Endothelial cell of coronary artery (primary cell): ENCODE data around the gene ZSCAN25. TPM values are rescaled to one million over a fixed set of nuclear protein-coding genes. Genes with fewer than 3 reads are reported as not detected.

Source experiments
- total RNA-seq: library from RNA; depleted of rRNA; stranded (reverse); fragments of >200 nt; gene quantifications from 2 replicates; pipeline ENCODE4 v1.2.3, GENCODE V29; 2014

Gene ZSCAN25
- 10.2 and 15.1 TPM in 2 replicates for total RNA-seq

DNA sequence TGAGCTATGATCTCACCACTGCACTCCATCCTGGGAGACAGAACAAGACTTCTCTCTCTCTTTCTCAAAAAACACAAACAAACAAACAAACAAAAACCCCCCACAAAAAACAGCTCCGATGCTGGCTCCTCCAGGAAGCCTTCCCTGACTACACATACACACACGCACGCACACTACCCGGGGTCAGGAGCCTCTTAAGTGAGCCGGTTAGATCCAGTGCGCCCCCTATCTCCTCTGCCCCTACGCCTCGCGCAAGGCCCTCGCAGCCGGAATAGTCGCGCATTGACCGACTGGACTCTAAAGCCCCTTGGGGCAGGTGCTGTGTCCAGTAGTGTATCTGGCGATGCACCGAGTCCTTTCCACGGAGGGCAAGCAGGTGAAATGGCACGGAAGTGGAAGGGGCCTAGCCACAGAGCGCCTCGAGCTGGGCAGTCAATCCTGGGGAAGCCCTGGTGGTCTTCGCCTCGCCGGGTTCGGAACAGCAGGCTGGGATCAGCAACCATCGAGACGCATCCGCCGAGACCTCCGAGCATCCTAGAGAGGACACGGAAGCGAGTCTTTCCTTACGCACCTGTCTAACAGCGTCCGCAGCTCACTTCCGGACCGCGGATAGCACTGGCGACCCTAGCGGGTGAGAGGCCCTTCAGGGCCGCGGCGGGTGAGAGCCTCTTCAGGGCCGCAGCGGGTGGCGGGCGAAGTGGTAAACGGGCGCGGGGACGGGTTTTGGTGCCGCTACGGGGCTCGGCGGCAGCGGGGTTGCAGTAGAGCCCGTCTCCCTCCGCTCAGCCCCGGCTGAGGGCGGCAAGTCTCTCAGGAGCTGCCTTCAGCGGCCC lies at the start of gene ZSCAN25:
Gene ZSCAN25, plus strand, starts transcription at position 588 of the 833 bp plus-strand sequence. CDS start 2,661 bp downstream, outside the sequence.

DNA sequence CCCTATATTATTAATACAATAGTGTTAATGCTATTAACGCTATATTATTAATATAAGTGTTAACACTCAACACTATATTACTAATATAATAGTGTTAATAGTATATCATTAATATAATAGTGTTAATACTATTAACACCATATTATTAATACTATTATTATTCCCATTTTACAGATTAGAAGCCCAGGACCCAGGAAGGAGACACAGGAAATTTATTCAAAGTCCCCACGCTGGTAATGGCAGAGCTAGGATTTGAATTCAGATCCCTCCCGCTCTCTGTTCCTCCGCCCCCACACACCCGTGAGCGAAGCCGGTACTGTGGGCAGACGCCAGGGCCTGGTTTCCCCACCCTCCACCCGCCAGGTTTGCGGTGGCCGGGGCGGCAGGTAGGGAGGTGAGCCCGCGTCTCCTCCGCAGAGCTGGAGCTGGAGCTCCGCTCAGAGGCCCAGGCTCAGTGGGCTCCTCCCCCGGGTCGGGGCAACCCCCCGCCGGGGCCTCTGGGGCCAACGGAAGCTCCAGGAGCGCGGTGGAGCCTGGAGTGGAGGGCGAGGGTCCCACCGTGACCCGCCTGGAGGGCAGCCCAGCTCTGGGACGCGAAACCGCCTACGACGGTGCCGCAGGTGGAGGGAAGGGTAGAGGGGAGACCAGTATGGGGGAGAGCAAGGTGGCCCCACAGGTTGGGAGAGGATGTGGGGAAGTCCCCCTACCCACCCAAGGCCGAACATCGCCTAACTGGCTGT lies 18.8 kb upstream of the ZSCAN25 start, which contains the start of gene TMEM225B:
Gene TMEM225B, plus strand, starts transcription at position 506 of the 740 bp plus-strand sequence. CDS start 6,122 bp downstream, outside the sequence.

GRCh38 chr7:99679400-99680191 lies 62.9 kb downstream of the ZSCAN25 start, which contains the start of gene CYP3A5:
Gene CYP3A5 (minus strand): TSS chr7:99679996. CDS start chr7:99679896, 100 bp downstream.

Other genes with a start within 250 kb of the ZSCAN25 start
- gene ARPC1B, start 242.2 kb upstream of the ZSCAN25 start, total RNA-seq, result 600 and 643 TPM in 2 replicates
- 29.6 and 32.8 TPM in 2 replicates for gene PDAP1, start 208.3 kb upstream of the ZSCAN25 start, total RNA-seq
- gene BUD31, start 208.0 kb upstream of the ZSCAN25 start, total RNA-seq, result 120 TPM in 2 replicates
- gene PTCD1, start 178.1 kb upstream of the ZSCAN25 start, total RNA-seq, result 4.0 and 5.9 TPM in 2 replicates
- gene CPSF4, start 178.0 kb upstream of the ZSCAN25 start, total RNA-seq, result 23.8 and 26.0 TPM in 2 replicates
- gene ATP5MF, start 150.8 kb upstream of the ZSCAN25 start, total RNA-seq, result 281 and 445 TPM in 2 replicates
- gene ZNF789, start 144.1 kb upstream of the ZSCAN25 start, total RNA-seq, result 5.7 and 7.0 TPM in 2 replicates
- 24.7 and 28.4 TPM in 2 replicates for gene ZNF394, start 116.7 kb upstream of the ZSCAN25 start, total RNA-seq
- gene ZKSCAN5, start 112.3 kb upstream of the ZSCAN25 start, total RNA-seq, result 10.4 and 11.8 TPM in 2 replicates
- 4.9 and 5.9 TPM in 2 replicates for gene FAM200A, start 64.8 kb upstream of the ZSCAN25 start, total RNA-seq
- 9.3 and 26.9 TPM in 2 replicates for gene ZNF655, start 58.3 kb upstream of the ZSCAN25 start, total RNA-seq
- gene TMEM225B, start 18.7 kb upstream of the ZSCAN25 start, total RNA-seq, result 0.19 TPM in 1 of 2 replicates, not detected in the other
- gene CYP3A5, start 63.0 kb downstream of the ZSCAN25 start, total RNA-seq, result not detected in 2 replicates
- gene CYP3A7, start 118.2 kb downstream of the ZSCAN25 start, total RNA-seq, result not detected in 2 replicates
- not detected in 2 replicates for gene CYP3A4, start 167.2 kb downstream of the ZSCAN25 start, total RNA-seq
- not detected in 2 replicates for gene CYP3A43, start 211.1 kb downstream of the ZSCAN25 start, total RNA-seq